GM18907 (cell line): Measurements from ENCODE around the gene GLI3.

ENCODE experiments used
- ATAC-seq: cut with Tn5 transposase; IDR thresholded peaks from one replicate; pipeline ENCODE4 v1.9.1; 2021; ENCODE audit warnings: mild to moderate bottlenecking, moderate library complexity; ENCODE audit not compliant: unreplicated experiment

GLI3 gene

DNA sequence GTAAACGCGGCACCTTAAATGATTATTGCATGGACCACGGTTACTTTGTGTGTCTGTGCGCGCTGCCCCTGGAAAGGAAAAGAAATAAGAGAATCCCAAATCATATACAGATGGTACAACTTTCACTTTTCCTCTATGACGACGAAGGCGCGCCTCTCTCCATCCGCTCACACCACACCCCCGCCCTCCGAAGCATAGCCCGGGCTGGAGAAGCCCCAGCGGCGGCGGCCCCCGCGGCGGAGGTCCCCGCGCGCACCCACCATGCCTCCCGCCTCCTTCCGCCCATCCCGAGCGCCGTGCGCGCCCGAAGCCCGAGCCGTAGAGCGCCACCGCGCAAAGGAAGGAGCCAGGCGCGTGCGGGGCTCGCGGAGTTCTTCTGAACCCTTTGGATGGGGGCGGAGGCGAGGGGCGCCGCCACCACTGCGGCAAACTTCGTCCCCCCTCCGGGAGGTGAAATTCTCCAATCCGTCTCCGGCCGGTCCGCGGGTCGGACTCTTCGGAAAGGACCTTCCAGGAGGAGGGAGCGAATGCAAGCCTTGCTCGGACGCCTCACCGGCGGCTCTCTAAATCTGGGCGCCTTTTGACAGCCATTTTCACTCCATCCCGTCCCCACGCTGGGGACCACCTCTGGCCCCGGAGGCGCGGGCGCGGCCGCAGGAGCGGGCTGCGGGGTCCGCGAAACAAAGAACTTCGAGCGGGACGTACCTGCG is 588 bp downstream of the GLI3 start:
- ATAC-seq = peak; percentile 30

DNA sequence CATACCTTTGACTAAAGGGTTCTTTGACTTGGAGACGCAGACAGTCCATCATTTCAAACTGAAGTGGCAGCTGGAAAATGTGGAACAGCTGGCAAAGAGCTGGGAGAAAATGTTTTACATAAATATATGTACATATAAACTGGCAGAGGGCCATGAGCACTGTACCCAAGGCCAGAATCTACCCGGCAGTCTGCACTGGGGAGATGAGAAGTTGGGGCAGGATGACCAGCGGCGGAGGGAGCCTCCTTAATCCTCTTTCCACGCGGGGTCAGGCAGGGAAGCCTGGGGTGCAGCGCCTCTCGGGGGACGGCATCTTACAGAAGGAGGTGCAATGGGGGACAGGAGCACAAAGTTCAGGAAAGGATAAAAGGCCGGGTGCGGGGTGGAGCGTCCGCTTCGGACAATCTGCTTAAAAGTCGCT is 1.3 kb downstream of the GLI3 start:
- no peak for ATAC-seq

DNA sequence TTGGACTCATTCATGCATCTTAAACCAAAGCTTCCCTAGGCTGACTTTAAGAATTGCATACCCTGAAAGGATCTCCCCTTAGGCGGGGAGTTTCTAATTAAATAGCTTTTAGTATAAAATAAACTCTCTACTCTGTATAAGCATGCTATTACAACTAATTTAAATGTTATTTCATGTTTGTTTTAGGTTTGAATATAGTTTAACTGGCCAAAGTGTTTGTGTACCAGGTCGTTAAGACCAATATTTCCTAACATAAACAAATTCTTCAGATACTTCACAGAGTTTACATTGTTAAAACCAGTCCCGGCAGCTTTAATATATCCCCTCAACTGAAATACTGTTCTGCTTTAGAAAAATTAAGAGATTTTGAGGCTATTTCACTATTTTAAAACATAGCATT is 2.3 kb downstream of the GLI3 start:
- no peak for ATAC-seq

DNA sequence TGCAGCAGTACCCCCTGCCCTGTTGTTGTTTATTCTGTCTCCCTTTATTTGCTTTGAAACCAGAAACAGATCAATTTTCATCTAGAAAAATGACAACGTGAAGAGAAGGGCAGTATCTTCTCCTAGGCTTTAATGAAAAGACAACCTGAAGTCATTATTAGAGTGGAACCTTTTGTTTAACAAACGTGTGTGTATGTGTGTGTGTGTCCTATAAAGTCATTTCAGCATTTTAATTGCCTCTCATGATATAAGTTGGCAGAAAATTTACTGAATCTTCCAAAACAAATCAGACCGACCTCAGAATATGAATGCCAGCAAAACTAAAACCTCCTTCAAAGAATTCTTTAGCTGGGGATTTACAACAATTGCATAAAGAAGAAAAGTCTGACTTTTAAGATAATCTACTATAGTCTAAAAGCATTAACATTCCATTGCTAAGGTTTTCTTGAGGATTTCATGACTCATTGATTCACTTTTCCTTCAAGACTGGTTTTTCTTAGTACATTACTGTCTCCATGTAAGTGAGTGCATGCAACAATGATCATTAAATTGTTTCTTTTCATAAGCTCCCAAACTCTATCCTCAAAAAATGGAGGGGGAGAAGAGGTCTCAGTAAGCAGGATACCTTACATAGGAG is 3.2 kb downstream of the GLI3 start:
- no peak for ATAC-seq

DNA sequence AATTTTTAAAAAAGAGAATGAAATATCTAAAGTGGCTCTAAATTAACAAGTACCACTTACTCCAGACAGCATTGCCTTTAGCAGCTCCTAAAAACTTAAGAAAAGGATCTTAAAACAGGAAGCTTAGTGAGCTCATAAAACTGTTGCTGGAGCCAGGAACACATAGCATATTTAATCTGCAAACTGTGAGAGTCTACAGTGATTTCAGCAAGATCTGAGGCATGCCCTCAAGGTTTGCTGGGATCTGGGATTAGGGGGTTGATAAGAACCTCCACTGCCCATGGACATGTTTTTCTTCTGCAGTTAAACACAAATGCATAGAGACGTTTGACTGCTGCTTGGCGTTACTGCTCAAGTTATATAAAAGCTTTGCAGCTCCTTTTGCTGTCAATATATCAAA is 3.8 kb downstream of the GLI3 start:
- ATAC-seq = no peak

DNA sequence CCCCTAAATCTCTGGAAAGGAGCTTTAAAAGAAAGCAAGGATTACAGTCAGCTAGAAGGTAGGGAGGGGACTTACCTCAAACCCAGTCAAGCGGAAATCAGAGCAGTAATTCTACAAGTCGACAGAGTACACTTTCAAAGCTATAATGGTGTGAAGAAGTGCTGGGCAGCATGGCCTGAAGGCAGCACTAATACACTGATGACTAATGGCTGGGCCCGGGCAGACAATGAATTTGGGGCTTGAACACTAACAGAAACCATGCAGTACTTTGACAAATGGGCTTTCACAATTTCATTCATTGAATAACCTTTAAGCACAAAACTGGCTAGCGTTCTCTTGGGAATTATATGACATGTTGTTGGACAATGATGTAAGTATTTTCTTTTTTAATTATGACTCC is 4.7 kb downstream of the GLI3 start:
- ATAC-seq = no peak

DNA sequence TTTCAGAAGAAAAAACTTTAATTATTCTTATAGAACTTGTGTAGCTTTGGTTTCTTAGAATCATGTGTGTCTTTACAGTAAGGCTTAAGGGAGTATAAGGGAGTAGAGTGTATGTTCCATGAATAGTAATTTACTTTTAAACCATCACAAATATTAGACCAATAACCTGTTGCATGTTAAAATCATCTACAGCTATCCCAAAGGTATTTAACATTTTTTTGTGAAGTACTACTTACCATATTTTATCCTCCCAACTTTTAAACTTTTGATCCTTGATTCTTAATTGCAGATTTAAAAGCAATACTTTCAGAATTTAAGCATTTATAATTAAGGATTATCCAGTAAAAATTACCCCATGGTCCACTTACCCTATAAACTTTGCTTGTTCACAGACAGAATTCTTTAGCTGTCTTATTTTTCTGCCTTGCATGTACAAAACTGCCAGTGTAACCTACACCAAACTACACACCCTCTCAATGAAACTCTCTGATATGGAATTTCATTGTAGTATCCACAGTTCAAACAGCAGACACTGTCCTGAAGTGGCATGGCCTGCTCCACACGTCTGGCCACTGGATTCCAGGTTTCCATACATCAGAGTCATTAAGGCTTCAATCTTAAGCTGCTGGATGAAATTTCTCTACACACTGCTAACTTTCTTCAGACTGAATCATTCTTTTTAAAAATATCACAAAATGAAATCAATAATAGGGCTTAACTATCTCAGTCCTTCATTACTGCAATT is 5.8 kb downstream of the GLI3 start:
- ATAC-seq = no peak

DNA sequence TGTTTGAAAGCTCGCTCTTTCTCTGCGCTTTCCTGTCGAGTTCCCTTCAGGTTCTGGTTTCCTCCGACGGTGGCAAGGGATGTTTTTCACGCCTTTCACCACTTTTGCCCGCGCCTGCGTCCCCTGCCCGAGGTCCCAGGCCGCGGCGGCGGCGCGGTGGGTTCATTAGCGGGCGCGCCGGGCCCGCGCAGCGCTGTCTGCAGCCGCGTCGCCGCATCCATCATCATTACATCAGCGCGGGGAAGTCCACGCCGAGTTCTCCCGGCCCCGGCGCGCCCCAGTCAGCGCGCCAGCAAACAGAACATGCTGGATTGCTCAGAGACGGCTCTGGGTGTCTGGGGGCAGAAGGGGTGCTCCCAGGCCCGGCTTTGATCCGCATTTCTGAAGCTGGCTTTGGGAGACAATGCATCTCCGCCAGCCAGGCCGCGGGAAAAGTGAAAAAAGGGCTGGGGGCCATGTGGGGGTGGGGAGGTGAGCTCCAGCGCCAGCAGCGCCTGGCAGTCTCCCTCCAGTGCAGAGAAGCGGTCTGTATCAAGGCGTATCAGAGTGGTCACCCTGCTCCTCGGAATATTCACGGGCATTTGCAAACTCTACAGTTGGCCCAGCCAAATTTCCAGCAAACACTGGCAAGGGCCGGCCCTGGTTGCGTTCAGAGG is 8.9 kb downstream of the GLI3 start:
- peak; percentile 32 for ATAC-seq

DNA sequence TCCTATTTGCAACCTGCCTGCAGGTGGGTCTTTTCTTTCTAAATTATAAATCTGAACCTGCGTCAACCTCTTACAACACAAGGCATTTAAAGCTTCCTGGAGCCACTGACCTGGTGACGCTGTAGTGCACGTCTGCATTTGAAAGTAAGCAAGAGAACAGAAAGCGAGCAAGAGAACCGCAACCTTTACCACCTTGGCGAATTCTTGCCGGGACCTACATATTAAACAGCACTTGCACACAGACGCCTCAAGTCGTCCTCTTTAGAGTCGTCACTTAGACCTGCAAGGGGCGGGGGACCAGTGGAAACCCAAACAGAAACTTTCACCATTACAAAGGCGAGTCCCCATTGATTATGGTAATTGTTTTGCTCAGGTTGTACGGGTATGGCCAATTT is 9.5 kb downstream of the GLI3 start:
- ATAC-seq = peak; percentile 64

DNA sequence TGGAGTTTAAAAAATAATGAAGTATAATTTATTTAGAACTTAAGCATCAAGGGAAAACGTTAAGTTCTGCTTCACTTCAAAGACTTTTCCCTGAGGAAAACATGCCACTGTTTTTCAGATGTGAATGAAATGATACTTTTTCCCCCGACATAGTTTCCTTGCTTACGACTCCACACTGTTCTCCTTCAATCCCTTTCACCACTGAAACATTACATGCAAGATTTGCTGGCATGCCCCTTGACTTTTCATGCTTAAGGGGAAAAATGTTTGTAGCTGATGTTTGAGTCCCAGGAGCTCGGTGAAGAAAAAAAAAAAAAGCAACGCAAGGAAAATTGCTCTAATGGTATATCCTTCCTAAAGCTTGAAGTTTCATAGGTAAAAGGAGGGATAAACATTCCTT is 10.0 kb downstream of the GLI3 start:
- ATAC-seq = no peak

DNA sequence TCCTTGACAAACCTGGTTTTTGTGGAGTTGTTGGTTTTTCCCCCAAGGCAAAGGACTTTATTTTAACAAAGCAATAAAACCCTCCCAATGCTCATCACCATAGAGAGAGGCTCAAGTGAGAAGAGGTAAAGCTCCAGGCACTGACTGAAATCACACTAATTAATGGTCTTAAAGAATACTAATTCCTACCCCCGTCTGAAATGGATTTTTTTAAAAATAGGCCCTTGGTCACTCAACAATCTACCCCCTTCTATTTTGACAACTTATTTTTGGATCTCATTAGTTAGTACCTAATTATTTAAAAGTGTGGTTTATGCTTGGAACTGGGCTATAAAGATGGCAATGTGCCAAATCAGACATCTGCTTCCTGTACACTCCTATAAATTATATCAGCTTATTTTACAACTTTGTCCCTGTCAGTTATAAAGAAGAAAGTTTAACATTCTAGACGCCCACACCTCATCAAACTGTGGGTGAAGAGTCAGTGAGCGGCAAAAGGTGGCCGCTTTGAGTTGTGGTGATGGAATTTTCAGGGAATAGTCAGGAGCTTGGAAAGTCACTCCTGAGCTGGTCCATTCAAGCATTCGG is 10.6 kb downstream of the GLI3 start:
- no peak for ATAC-seq

DNA sequence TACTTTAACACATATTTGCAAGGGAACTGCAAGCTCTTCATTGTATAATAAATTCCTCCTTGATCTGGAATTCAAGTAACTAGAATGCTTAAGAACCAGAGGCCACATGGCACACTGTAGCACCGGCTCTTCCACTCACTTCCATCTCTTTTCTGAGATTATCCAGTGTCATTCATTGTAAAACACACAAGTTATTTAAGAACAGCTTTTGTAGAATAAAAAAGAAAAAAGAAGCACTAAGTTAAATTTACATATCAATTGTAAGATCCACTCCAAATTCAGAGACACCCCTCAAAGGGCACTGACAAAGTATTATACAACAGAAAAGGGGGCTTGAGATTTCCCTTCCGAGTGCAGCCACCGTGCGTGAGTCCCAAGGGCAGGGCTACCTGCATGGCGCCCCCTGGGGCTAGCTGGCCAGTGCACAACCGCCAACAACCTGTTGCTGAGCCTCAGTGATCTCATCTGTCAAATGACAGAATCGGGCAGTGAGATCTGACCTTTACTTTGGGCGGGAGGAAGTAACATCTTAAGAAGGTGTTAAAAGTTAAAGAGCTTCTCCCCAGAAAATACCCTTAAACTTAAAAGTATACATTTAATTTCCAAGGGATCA is 12.5 kb downstream of the GLI3 start:
- no peak for ATAC-seq

DNA sequence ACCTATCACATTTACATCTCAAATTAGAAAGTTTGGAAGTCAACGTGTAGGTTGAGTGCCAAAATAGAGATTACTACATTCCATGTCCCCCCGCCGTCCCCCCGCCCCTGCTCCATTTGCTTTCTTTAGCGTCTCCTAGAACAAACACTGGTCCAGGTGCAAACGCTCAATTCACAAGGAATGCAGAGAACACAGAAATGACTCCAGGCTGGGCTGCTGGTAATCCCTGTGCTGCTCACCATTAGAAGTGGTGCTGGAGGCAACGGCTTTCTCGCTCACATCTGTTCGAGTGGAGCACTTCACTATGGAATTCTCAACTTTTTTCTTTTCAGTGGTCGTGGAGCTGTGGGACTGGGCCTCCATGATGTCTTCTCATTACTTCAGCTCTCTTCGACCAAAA is 14.1 kb downstream of the GLI3 start:
- no peak for ATAC-seq

DNA sequence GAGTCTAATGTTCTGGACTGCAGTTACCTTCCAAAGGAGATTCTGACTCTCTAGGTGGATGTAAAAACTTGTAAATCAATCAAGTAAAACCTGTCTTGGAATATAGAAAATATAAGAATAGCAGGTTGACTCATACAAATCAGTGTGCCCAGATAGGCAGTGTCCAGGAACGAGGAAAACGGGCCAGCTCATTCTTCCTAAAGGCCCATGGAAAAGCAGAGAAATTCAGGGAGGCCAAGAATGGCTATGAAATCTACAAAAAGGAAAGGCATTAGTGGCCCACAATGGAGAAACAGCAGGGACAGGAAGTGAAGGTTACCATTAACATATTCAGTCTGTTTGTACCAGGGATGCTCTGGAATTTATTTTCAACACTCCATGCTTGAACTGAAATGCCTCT is 14.9 kb downstream of the GLI3 start:
- no peak for ATAC-seq

DNA sequence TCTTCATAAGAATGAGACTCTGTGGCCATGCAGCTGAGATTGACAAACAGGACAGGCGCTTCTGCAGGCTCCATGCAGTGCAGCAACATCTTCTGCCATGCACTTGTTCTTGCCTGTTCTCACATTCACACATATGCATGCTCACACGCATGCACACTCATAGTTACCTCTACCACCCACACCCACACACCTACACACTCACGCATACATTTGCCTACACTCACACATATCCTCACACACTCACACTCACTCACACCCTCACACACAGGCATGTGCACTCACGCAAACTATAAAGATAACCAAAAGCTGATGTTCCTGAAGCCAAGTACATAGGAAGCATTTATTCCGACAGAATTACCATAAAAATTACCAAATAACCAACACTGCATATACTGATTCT is 15.7 kb downstream of the GLI3 start:
- no peak for ATAC-seq

DNA sequence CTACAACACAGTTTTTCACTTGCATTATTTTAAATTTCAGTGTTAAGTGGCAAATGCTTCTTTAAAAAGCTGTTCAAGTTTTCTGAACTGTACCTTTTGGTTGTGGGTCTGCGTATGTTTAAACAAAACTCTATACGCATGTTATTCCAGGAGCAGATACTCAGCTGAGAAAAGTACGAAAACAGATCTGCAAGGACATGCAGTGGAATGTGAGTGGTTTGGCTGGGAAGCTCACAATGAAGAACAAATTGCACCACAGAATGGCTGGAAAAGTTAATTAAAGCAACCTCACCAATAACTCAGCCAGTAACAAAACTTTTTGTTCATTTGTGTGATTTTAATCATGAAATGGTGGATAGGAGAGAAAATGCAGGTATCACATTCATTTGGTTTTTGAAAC is 17.6 kb downstream of the GLI3 start:
- no peak for ATAC-seq

DNA sequence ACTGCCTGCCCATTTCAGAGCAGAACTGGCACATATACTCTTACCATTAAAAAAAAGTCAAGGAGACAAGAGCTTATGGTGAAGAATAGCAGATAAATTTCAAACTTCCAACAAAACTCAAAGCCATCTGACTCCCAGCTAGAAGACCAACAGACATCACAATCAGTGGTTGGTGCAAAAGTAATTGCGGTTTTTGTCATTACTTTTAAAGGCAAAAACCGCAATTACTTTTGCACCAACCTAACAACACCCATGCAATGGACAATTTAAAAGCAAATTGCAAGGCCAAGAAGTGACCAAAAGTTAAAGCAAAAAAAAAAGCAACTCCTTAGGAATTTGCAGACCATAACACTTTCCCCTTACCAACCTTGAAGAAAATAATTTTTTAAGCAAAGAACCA is 18.8 kb downstream of the GLI3 start:
- no peak for ATAC-seq

DNA sequence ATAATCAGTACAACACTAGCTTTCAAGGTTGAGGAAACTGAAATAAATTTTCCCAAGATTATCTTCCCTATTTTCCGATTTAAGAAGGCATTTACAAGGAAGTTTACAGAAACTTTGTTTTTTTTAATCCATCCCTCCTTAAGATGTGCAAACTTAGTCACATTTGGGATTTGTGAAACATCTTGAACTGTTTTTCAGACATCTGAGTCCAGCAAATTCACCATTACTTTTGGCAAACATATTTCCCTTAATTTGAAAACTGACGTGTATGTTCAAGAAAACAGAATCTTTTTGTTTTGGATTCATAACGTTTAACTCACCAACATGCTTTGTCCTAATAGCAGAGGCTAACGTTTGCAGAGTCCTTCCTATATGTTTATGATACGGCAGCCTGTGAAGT is 19.5 kb downstream of the GLI3 start:
- ATAC-seq = no peak

DNA sequence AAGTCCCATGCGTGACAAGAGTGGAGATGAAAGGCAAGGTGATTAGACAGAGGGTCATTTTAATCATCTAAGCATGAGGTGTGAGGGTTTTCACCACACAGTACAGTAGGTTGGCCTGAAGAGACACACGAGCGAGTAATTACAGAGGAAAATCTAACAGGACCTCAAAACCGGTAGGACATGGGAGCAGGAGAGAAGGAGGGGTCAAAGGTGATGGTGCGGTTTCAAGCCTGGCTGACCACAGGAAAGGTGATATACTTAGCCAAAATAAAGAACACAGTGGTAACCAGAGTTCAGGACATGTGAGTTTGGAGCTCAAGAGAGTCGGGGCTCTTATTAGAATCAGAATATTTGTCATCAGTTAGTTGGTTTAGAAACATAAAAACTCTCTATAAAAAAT is 20.0 kb downstream of the GLI3 start:
- no peak for ATAC-seq

DNA sequence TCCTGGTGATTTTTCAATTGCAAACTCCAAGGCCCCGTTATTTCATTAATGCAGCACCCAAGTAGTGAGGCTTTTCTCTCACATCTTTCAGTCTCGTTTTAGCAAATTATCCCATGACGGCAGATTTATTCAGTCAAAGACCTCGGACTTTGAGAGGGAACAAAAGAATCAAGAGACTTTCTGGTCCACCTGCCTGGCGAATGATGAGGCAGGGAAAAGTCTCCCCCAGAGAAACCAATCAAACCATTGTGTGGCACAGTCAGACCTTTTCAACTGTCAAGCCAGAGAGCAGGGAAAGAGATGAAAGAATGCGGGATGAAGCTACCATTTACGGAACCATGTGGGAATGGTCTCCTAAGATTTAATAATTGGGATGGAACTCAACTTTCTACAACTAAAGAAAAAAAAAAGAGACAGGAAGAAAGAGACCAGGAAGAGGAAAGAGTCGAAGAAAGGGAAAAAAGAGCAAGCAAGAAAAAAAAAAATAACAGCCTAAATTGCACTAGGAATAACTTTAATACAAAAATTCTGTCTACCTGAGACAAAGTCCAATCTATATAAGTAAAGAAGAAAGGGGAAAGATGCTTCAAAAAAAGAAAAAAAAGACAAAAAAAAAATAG is 22.8 kb downstream of the GLI3 start:
- ATAC-seq = no peak

DNA sequence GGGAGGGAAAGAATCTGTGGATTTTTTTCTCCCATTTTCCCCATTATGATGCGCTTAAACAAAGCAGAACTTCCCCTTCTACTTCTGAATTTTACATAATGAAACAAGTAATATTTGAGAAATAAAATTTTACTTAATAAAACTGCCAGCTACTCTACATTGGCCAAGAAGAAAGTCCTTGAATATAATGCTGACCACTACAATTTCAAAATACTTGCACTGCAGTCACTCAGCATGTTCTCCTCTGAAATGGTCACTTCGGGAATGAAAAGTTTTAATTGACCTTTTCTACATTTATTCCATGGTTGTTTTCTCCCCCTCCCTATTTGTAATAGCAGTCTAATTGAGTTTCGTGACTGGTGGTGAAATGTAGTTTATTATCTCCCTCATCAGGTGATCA is 23.9 kb downstream of the GLI3 start:
- no peak for ATAC-seq
